ENCODE measurements around the gene AWAT2.

- no peak for TF ChIP-seq CTCF (IDR thresholded peaks at IDR 0.05; ENCODE audit: low read length)
- no peak for TF ChIP-seq EZH2 (optimal IDR thresholded peaks at IDR 0.05; ENCODE audit: low read depth, low read length)
Observed at GRCh38 chrX:70092247-70092646, 42.5 kb upstream of the AWAT2 start.

Data from MM.1S (cell line).